Measurements from ENCODE around the gene MSH2. TPM values are rescaled to one million over a fixed set of nuclear protein-coding genes. Genes with fewer than 3 reads are reported as not detected.

The MSH2 gene
- total RNA-seq, 2 experiments from 2014 or later, result 62.6 to 63.1 TPM

- ChIA-PET CTCF (interaction anchor here (0.6 kb wide), 1 partner anchor 12 kb away, joined by 3 read pairs; no protein-coding TSS in a partner anchor), POLR2A (no interaction called here)
Observed at GRCh38 chr2:47520825-47521665, 118.1 kb downstream of the MSH2 start.

GRCh38 chr2:47521666-47522285 is 118.8 kb downstream of the MSH2 start:
- CTCF ChIA-PET, result interaction anchor here (1.2 kb wide), 1 partner anchor 246 kb away, joined by 3 read pairs; no protein-coding TSS in a partner anchor
- POLR2A ChIA-PET, result no interaction called here

GRCh38 chr2:47525167-47525566 is 122.2 kb downstream of the MSH2 start:
- ChIA-PET POLR2A (no interaction called here), CTCF (no interaction called here)

GRCh38 chr2:47528455-47528854 is 125.5 kb downstream of the MSH2 start:
- ChIA-PET CTCF (no interaction called here), POLR2A (no interaction called here)

GRCh38 chr2:47528874-47529273 is 125.9 kb downstream of the MSH2 start:
- CTCF ChIA-PET, result no interaction called here
- POLR2A ChIA-PET, result no interaction called here

- ChIA-PET CTCF (no interaction called here), POLR2A (no interaction called here)
Observed at GRCh38 chr2:47530105-47530760, 127.3 kb downstream of the MSH2 start.

- ChIA-PET POLR2A (no interaction called here), CTCF (no interaction called here)
Observed at GRCh38 chr2:47531378-47532042, 128.6 kb downstream of the MSH2 start.

Other genes with a start within 250 kb of the MSH2 start
- gene STPG4, start 247.8 kb upstream of the MSH2 start, total RNA-seq, result under 1 TPM; 0.23 to 0.32 TPM
- 100 to 1,000 TPM; 478 to 508 TPM for gene CALM2, start 226.6 kb upstream of the MSH2 start, total RNA-seq
- under 1 TPM; 0.34 to 0.46 TPM for gene EPCAM, start 33.8 kb upstream of the MSH2 start, total RNA-seq
- under 1 TPM; 0.32 to 0.42 TPM for gene KCNK12, start 167.8 kb downstream of the MSH2 start, total RNA-seq